B cell (primary cell): ENCODE results near the gene PLN.

ENCODE experiments used
- CTCF ChIP-seq: fragments of 200-600 bp; IDR thresholded peaks from one replicate; pipeline ENCODE4 v1.8.0; 2022; ENCODE audit warnings: antibody characterized with exemption, mild to moderate bottlenecking
- EZH2 ChIP-seq: IDR thresholded peaks from 2 replicates; pipeline ENCODE4 v1.6.1; 2012; ENCODE audit warnings: borderline replicate concordance, low read depth, mild to moderate bottlenecking, moderate library complexity, low read length; ENCODE audit not compliant: insufficient read depth, poor library complexity, severe bottlenecking

GRCh38 chr6:118536478-118536877 is 11.6 kb upstream of the PLN start:
- TF ChIP-seq CTCF (no peak), EZH2 (no peak)
